CD14-positive monocyte (primary cell): ENCODE data around the gene EEFSEC. TPM values are rescaled to one million over a fixed set of nuclear protein-coding genes. Genes with fewer than 3 reads are reported as not detected.

Experiments used
- DNase-seq, 3 donors: peaks; one replicate each; pipeline ENCODE4 v3.0.0-alpha.2; 2011 to 2022
- H2AFZ ChIP-seq: 2 replicates; pipeline ENCODE4 v1.6.0; 2012; ENCODE audit warnings: mild to moderate bottlenecking, low read depth, low read length, inconsistent platforms; ENCODE audit not compliant: insufficient read depth, poor library complexity, severe bottlenecking
- H3K27ac ChIP-seq, 2 donors: 1 replicate in 1 of 2; 2 replicates in 1 of 2; pipeline ENCODE4 v1.5.1; 2012 to 2013; ENCODE audit warnings: low read length in 2 of 2, control low read depth in 1 of 2, inconsistent platforms in 1 of 2, low read depth in 1 of 2, mild to moderate bottlenecking in 1 of 2
- H3K27me3 ChIP-seq, 2 donors: one replicate each; pipeline versions ENCODE4 v1.6.0 to v1.6.1; 2011 to 2013; ENCODE audit warnings: low read length in 2 of 2; ENCODE audit not compliant: control insufficient read depth in 2 of 2, insufficient read depth in 2 of 2
- H3K36me3 ChIP-seq, 2 donors: replicated peaks in 1 of 2; 1 replicate in 1 of 2; 2 replicates in 1 of 2; pipeline versions ENCODE4 v1.5.1 to v1.6.1; 2012 to 2013; ENCODE audit warnings: low read length in 2 of 2, control low read depth in 1 of 2, inconsistent platforms in 1 of 2, mild to moderate bottlenecking in 1 of 2; ENCODE audit not compliant: insufficient read depth in 2 of 2, control insufficient read depth in 1 of 2
- H3K4me1 ChIP-seq, 2 donors: 1 replicate in 1 of 2; 2 replicates in 1 of 2; pipeline versions ENCODE4 v1.5.1 to v1.6.1; 2012 to 2013; ENCODE audit warnings: low read length in 2 of 2, control low read depth in 1 of 2, inconsistent platforms in 1 of 2, mild to moderate bottlenecking in 1 of 2, moderate library complexity in 1 of 2; ENCODE audit not compliant: insufficient read depth in 2 of 2, control insufficient read depth in 1 of 2
- H3K4me2 ChIP-seq: replicated peaks from 2 replicates; pipeline ENCODE3; 2012; ENCODE audit warnings: low read length, moderate library complexity, mild to moderate bottlenecking; ENCODE audit not compliant: poor library complexity, severe bottlenecking; ENCODE audit errors: extremely low read depth
- H3K4me3 ChIP-seq, 3 experiments: fragments of 200-600 bp in 1 of 3; sonication (generic) in 1 of 3; replicated peaks in 1 of 3; 1 replicate in 2 of 3; 2 replicates in 1 of 3; pipeline ENCODE4 v1.5.1; 2011 to 2013; ENCODE audit warnings: low read length in 3 of 3, mild to moderate bottlenecking in 3 of 3, control low read depth in 2 of 3, low read depth in 2 of 3, inconsistent platforms in 1 of 3, moderate library complexity in 1 of 3
- H3K79me2 ChIP-seq: 2 replicates; pipeline ENCODE4 v1.6.0; 2012; ENCODE audit warnings: mild to moderate bottlenecking, control low read depth, inconsistent platforms, low read length, moderate library complexity; ENCODE audit not compliant: insufficient read depth
- H3K9ac ChIP-seq: 2 replicates; pipeline ENCODE4 v1.6.0; 2017; ENCODE audit warnings: low read length, mild to moderate bottlenecking; ENCODE audit not compliant: insufficient read depth, poor library complexity, severe bottlenecking
- H3K9me3 ChIP-seq, 2 donors: replicated peaks in 1 of 2; 1 replicate in 1 of 2; 2 replicates in 1 of 2; pipeline versions ENCODE4 v1.5.1 to v1.6.1; 2012 to 2013; ENCODE audit warnings: low read length in 2 of 2, control low read depth in 1 of 2; ENCODE audit not compliant: control insufficient read depth in 1 of 2, insufficient read depth in 1 of 2
- H4K20me1 ChIP-seq: 2 replicates; pipeline ENCODE4 v1.6.0; 2012; ENCODE audit warnings: mild to moderate bottlenecking, low read length, control low read depth, moderate library complexity; ENCODE audit not compliant: insufficient read depth
- H3K27ac Mint-ChIP-seq, 7 donors: one replicate each; pipeline ENCODE4 v1.8.0; 2020; ENCODE audit warnings: mild to moderate bottlenecking in 7 of 7, mixed read lengths in 7 of 7, moderate library complexity in 6 of 7, inconsistent platforms in 2 of 7
- H3K27me3 Mint-ChIP-seq, 3 donors: one replicate each; pipeline ENCODE4 v1.8.0; 2021 to 2022; ENCODE audit warnings: low read depth in 3 of 3, mild to moderate bottlenecking in 3 of 3, mixed read lengths in 3 of 3, moderate library complexity in 3 of 3, inconsistent platforms in 1 of 3
- H3K36me3 Mint-ChIP-seq, 2 donors: one replicate each; pipeline ENCODE4 v1.8.0; 2020; ENCODE audit warnings: mixed read lengths in 2 of 2, inconsistent platforms in 1 of 2, mild to moderate bottlenecking in 1 of 2
- H3K4me1 Mint-ChIP-seq: one replicate; pipeline ENCODE4 v1.8.0; 2020; ENCODE audit warnings: mild to moderate bottlenecking, mixed read lengths
- H3K4me3 Mint-ChIP-seq, 2 donors: one replicate each; pipeline ENCODE4 v1.8.0; 2020; ENCODE audit warnings: mild to moderate bottlenecking in 2 of 2, mixed read lengths in 2 of 2, moderate library complexity in 1 of 2
- H3K9me3 Mint-ChIP-seq, 7 donors: one replicate each; pipeline ENCODE4 v1.8.0; 2020 to 2022; ENCODE audit warnings: mixed read lengths in 7 of 7, mild to moderate bottlenecking in 6 of 7, moderate library complexity in 6 of 7, inconsistent platforms in 2 of 7
- CTCF ChIP-seq: fragments of 200-600 bp; IDR thresholded peaks from one replicate; pipeline ENCODE4 v1.8.0; 2022; ENCODE audit warnings: antibody characterized with exemption, mild to moderate bottlenecking
- WGBS: methylation state at CpG from one replicate; pipeline ENCODE4 v1.1.5; 2013; ENCODE audit warnings: missing lambda C conversion rate; ENCODE audit not compliant: insufficient coverage; 5-methylcytosine and 5-hydroxymethylcytosine counted together
- intact Hi-C, 2 donors: fragments of 100-400 bp; cut with micrococcal nuclease; formaldehyde crosslinking; loops; one replicate each; pipeline versions ENCODE4 v1.15.0 to v1.15.1; 2023
- polyA plus RNA-seq, 3 donors: library from polyadenylated mRNA; depleted of rRNA in 1 of 3; unstranded in 2 of 3; stranded (reverse) in 1 of 3; fragments of 300-500 nt in 2 of 3; fragments of >200 nt in 1 of 3; fragmentation: Illumina TruSeq in 2 of 3; gene quantifications; 1 replicate in 2 of 3; 2 replicates in 1 of 3; pipeline ENCODE4 v1.2.3, GENCODE V29; 2012 to 2021

The EEFSEC gene
- polyA plus RNA-seq, 3 donors = 13.3 to 14.9 (median 14.9) TPM

DNA sequence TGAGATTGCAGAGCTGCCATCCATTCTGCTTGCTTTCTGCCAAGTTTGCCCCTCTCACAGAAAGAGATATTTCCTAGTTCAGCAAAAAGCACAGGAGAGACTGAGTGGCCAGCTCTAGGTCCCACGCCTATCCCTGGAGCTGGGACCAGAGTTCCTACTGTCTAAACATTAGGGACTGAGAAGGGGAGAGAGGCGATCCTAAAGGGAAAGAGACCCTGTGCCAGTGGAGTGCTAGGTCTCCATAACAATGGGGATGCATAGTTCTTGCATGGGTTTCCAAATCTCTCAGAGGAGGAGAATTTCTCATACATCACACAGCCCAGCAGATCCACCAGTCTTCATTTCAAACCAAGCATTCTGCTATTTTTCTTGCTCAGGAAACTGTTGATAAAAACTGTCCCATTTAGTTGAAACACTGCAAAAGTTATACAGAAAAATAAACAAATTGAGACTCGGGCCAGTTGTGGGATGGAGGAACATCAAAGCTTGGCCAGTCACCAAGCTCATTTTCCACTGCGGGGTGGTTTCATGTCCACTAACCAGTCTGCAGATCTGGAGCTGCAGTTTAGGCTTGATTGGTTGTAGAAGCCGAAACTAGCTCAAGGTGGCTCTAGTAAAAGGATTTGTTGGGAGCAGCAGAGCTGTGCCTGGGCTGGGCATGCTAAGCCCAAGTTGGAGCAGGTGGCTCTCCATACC, 62.7 kb downstream of the EEFSEC start:
- Histone ChIP-seq H4K20me1 (peaks cover 5% of the 10 kb centered on the region), H3K9me3 (no peaks in the 10 kb centered on the region), H3K27me3 (no peaks in the 10 kb centered on the region), H3K9ac (no peak overlapping the region), H3K27ac (no peak overlapping the region), H2AFZ (no peak overlapping the region), H3K79me2 (no peaks in the 10 kb centered on the region), H3K4me3 (no peak overlapping the region), H3K4me2 (no peak overlapping the region), H3K36me3 (peaks cover 0 to 7% of the 10 kb centered on the region in 2 donors), H3K4me1 (no peaks in the 10 kb centered on the region)
- WGBS = 100% methylated on average over 2 of the region's 5 CpGs
- Mint-ChIP-seq H3K9me3 (peaks cover 0 to 10% (median 4%) of the 10 kb centered on the region in 7 donors), H3K4me1 (no peaks in the 10 kb centered on the region), H3K36me3 (peaks cover 11 to 13% of the 10 kb centered on the region in 2 donors), H3K27ac (no peak overlapping the region), H3K4me3 (no peak overlapping the region), H3K27me3 (no peaks in the 10 kb centered on the region)
- TF ChIP-seq CTCF = no peak
- intact Hi-C loops = no loop called here
- DNase-seq = no peak

DNA sequence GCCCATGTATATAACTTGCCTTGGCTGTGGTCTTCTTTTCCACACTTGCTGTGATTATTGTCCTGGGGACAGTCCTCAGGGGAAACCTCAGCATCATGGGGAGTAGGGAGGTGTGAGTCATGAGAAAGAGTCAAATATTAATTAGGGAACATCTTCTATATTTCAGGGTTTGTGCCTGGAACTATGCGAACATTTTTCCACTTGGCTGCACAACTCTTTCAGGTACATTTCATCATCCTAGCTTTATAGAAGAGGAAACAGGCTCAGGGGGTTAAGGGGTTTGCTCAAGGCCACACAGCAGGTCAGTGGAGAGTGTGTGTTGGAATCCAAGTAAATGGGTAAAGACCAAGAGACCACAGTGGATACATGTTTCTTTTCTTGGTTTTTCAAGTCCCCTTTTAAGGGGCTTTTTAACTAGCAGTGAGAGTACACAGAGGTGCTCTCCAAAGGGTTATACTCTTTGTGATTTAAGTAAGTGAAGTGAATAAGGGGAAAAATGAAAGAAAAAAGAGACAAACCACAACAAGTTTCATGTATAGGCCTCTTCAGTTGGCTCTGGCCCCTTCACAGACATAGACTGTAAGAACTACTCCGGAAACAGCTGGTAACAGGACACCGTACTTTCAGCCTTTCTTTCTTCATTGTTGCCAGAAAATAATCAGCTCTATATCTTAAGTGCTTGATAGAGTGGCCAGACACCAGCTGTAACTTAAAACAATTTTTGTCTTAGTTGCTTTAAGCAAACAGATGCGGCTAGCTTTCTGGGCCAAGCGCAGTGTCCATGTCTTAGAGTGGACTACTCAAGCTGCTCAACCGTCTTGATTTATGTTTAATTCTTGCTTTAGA, 64.6 kb downstream of the EEFSEC start:
- Histone ChIP-seq H3K27me3 (no peaks in the 10 kb centered on the region), H3K9me3 (peaks cover 10 to 11% of the 10 kb centered on the region in 2 donors), H3K4me1 (no peaks in the 10 kb centered on the region), H3K4me3 (no peak overlapping the region), H3K79me2 (no peaks in the 10 kb centered on the region), H3K27ac (no peak overlapping the region), H3K36me3 (peaks cover 0 to 11% of the 10 kb centered on the region in 2 donors), H2AFZ (no peak overlapping the region), H4K20me1 (peaks cover 5% of the 10 kb centered on the region), H3K4me2 (no peak overlapping the region), H3K9ac (no peak overlapping the region)
- H3K36me3 Mint-ChIP-seq = peaks cover 15 to 18% of the 10 kb centered on the region in 2 donors
- DNase-seq = no peak
- intact Hi-C loops = no loop called here
- peaks cover 9 to 21% (median 14%) of the 10 kb centered on the region in 7 donors for H3K9me3 Mint-ChIP-seq
- no peaks in the 10 kb centered on the region for H3K27me3 Mint-ChIP-seq
- no peak overlapping the region for H3K27ac Mint-ChIP-seq
- no peak overlapping the region for H3K4me3 Mint-ChIP-seq
- no peaks in the 10 kb centered on the region for H3K4me1 Mint-ChIP-seq
- no peak for TF ChIP-seq CTCF
- WGBS = 93% methylated on average over 4 of the region's 6 CpGs
